K562 (cell line): ENCODE data around the gene CAPZB. TPM values are rescaled to one million over a fixed set of nuclear protein-coding genes. Genes with fewer than 3 reads are reported as not detected.

Source experiments
- ATF1 ChIP-seq, 2 experiments: fragments of 450-650 bp in 1 of 2; IDR thresholded peaks; 2 replicates each; pipeline ENCODE4 v1.6.1; 2016; ENCODE audit warnings: missing compliant biosample characterization in 1 of 2, missing genetic modification characterization in 1 of 2
- CLOCK ChIP-seq: fragments of 250-450 bp; sonication (Bioruptor Pico); IDR thresholded peaks from 2 replicates; pipeline ENCODE4 v1.4.0; 2020; ENCODE audit warnings: mild to moderate bottlenecking, moderate library complexity, borderline replicate concordance
- JUN ChIP-seq, 2 experiments: sonication (generic) in 1 of 2; formaldehyde crosslinking in 1 of 2; IDR thresholded peaks; 2 replicates each; pipeline versions ENCODE4 v1.6.1 to v1.8.0; 2012 to 2022; ENCODE audit warnings: borderline replicate concordance in 2 of 2, mild to moderate bottlenecking in 2 of 2, improper control_type of control experiment in 1 of 2, low read depth in 1 of 2, low read length in 1 of 2, missing genetic modification reagents in 1 of 2
- KDM1A ChIP-seq, 2 experiments: fragments of 450-650 bp; IDR thresholded peaks; 2 replicates each; pipeline ENCODE4 v1.6.1; 2016; ENCODE audit warnings: mild to moderate bottlenecking in 2 of 2
- MYC ChIP-seq, 2 experiments: fragments of 250-450 bp in 1 of 2; sonication (Bioruptor Pico) in 1 of 2; IDR thresholded peaks; 2 replicates each; pipeline versions ENCODE4 v1.5.1 to v1.6.1; 2012 to 2021; ENCODE audit warnings: low read depth in 2 of 2, borderline replicate concordance in 1 of 2, improper control_type of control experiment in 1 of 2, low read length in 1 of 2, mild to moderate bottlenecking in 1 of 2, moderate library complexity in 1 of 2
- NCOA1 ChIP-seq: fragments of 450-650 bp; IDR thresholded peaks from 2 replicates; pipeline ENCODE4 v1.6.1; 2016; ENCODE audit warnings: low read depth
- NFIC ChIP-seq: fragments of 450-650 bp; IDR thresholded peaks from 2 replicates; pipeline ENCODE4 v1.6.1; 2017; ENCODE audit warnings: mild to moderate bottlenecking, inconsistent platforms
- NFXL1 ChIP-seq: fragments of 450-650 bp; formaldehyde crosslinking; IDR thresholded peaks from 2 replicates; pipeline ENCODE4 v1.4.0; 2021; ENCODE audit warnings: mild to moderate bottlenecking
- POU5F1 ChIP-seq: fragments of 150-350 bp; IDR thresholded peaks from 2 replicates; pipeline ENCODE4 v1.6.1; 2014; ENCODE audit warnings: borderline replicate concordance, low read length, low read depth, mild to moderate bottlenecking; ENCODE audit not compliant: partially characterized antibody
- RBM17 ChIP-seq: fragments of 200-400 bp; formaldehyde crosslinking; IDR thresholded peaks from 2 replicates; pipeline ENCODE4 v1.6.1; 2017; ENCODE audit warnings: low read depth, mild to moderate bottlenecking, low read length, borderline replicate concordance
- RBM25 ChIP-seq: fragments of 200-400 bp; formaldehyde crosslinking; IDR thresholded peaks from 2 replicates; pipeline ENCODE4 v1.6.1; 2018; ENCODE audit warnings: low read length, low read depth, moderate library complexity; ENCODE audit not compliant: severe bottlenecking
- RBM39 ChIP-seq: fragments of 200-400 bp; formaldehyde crosslinking; optimal IDR thresholded peaks from 2 replicates; pipeline ENCODE3; 2018; ENCODE audit warnings: low read depth, low read length
- ZKSCAN1 ChIP-seq: fragments of 150-350 bp; IDR thresholded peaks from 2 replicates; pipeline ENCODE4 v1.6.1; 2016; ENCODE audit warnings: low read depth, low read length
- ZNF24 ChIP-seq: fragments of 450-650 bp; IDR thresholded peaks from 2 replicates; pipeline ENCODE4 v1.6.1; 2016
- ZNF274 ChIP-seq: IDR thresholded peaks from 2 replicates; pipeline ENCODE4 v1.6.1; 2011; ENCODE audit warnings: low read depth, mild to moderate bottlenecking, low read length, moderate library complexity, borderline replicate concordance
- ZNF583 ChIP-seq: fragments of 250-450 bp; sonication (Bioruptor Pico); IDR thresholded peaks from 2 replicates; pipeline ENCODE4 v1.4.0; 2020
- polyA plus RNA-seq, 8 experiments: library from polyadenylated mRNA; depleted of rRNA in 4 of 8; stranded (reverse) in 5 of 8; unstranded in 3 of 8; fragments of >200 nt; fragmentation: Nextera tagmentation in 2 of 8; fragmentation: Illumina TruSeq in 1 of 8; extraction: Ambion mirVana in 2 of 8; extraction: Trizol in 1 of 8; gene quantifications; 2 replicates each; pipeline versions ENCODE4 v1.2.1 to v1.2.3, GENCODE V29; 2011 to 2014; ENCODE audit warnings: inconsistent platforms in 1 of 8, missing spikeins in 1 of 8
- total RNA-seq, 7 experiments: library from RNA; depleted of rRNA in 6 of 7; stranded (reverse); fragments of >200 nt in 6 of 7; fragmentation: Illumina TruSeq in 2 of 7; extraction: Trizol in 2 of 7; gene quantifications; 2 replicates each; pipeline versions ENCODE4 v1.2.1 to v1.2.3, GENCODE V29; 2011 to 2021; ENCODE audit warnings: low replicate concordance in 1 of 7
- TF ChIP-seq, protein P1 (sequence below): sonication (generic); formaldehyde crosslinking; IDR thresholded peaks from 2 replicates; pipeline ENCODE4 v1.8.0; 2022; ENCODE audit warnings: mild to moderate bottlenecking, missing genetic modification reagents

The CAPZB gene
- total and polyA plus RNA-seq, 9 of the 15 experiments (the other 6 are each of a cell fraction or from before 2014, with no cell fraction given) = 57.6 to 297 (median 125) TPM

DNA sequence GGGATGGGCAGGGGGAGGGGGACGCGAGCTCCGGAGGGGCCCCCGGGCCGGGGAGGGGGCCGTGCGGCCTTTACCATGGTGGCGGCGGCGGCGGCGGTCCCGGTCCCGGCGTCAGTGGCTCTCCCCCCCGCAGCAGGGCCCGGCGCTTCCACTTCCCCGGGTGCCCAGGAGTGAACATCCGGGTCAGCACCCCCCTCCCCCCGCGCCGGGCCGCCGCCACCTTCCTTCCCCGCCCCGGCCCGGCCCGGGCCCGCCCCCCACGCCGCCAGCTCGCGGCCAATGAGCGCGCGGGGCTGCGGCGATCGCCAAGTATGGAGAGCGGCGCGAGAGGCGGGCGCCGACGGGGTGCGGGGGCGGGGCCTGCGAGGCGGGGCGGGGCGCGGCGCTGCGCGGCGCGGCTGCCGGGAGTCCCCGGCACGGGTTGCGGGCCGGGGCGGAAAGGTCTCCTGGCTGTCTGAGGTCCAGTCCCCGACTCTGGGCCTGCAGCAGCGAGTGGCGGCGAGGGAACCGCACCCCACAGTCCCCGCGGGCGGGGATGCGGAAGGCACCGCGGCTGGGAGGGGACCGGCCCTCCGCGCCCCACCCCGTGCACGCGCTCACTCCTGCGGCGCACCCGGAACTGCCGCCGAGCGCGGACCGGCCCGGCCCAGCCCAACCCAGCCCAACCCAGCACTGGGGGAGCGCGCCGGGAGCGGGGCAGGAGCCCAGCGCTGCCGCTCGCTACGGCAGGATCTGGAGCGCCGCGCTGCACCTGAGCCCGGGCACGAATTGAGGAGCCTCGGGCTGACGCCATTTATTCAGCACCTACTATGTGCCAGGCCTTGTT is at the start of gene CAPZB (continued):
- no peak for TF ChIP-seq CLOCK
- peak; percentile 55 for TF ChIP-seq RBM25
- peak; percentile 92 for TF ChIP-seq MYC (IDR thresholded peaks at IDR 0.05; ENCODE audit: low read depth, low read length)
- TF ChIP-seq MYC (CRISPR knock-in tag; IDR thresholded peaks at IDR 0.05; ENCODE audit: borderline replicate concordance, low read depth) = no peak
- no peak for TF ChIP-seq KDM1A (IDR thresholded peaks at IDR 0.05)
- peak; percentile 100 for TF ChIP-seq ZKSCAN1
- TF ChIP-seq POU5F1 = no peak
- no peak for TF ChIP-seq JUN (IDR thresholded peaks at IDR 0.05; ENCODE audit: borderline replicate concordance, low read depth, low read length)
- no peak for TF ChIP-seq JUN (CRISPR knock-in tag; IDR thresholded peaks at IDR 0.05; ENCODE audit: borderline replicate concordance)
- TF ChIP-seq ZNF274 = no peak
- TF ChIP-seq NFIC = no peak
- TF ChIP-seq ZNF583 = 0 out of 2 replicates have a peak, but pooled peaks have one; percentile 56
- no peak for TF ChIP-seq ZNF24
- no peak for TF ChIP-seq RBM39
- TF ChIP-seq, protein P1, sequence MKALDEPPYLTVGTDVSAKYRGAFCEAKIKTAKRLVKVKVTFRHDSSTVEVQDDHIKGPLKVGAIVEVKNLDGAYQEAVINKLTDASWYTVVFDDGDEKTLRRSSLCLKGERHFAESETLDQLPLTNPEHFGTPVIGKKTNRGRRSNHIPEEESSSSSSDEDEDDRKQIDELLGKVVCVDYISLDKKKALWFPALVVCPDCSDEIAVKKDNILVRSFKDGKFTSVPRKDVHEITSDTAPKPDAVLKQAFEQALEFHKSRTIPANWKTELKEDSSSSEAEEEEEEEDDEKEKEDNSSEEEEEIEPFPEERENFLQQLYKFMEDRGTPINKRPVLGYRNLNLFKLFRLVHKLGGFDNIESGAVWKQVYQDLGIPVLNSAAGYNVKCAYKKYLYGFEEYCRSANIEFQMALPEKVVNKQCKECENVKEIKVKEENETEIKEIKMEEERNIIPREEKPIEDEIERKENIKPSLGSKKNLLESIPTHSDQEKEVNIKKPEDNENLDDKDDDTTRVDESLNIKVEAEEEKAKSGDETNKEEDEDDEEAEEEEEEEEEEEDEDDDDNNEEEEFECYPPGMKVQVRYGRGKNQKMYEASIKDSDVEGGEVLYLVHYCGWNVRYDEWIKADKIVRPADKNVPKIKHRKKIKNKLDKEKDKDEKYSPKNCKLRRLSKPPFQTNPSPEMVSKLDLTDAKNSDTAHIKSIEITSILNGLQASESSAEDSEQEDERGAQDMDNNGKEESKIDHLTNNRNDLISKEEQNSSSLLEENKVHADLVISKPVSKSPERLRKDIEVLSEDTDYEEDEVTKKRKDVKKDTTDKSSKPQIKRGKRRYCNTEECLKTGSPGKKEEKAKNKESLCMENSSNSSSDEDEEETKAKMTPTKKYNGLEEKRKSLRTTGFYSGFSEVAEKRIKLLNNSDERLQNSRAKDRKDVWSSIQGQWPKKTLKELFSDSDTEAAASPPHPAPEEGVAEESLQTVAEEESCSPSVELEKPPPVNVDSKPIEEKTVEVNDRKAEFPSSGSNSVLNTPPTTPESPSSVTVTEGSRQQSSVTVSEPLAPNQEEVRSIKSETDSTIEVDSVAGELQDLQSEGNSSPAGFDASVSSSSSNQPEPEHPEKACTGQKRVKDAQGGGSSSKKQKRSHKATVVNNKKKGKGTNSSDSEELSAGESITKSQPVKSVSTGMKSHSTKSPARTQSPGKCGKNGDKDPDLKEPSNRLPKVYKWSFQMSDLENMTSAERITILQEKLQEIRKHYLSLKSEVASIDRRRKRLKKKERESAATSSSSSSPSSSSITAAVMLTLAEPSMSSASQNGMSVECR (CRISPR knock-in tag) = peak; percentile 94
- no peak for TF ChIP-seq ATF1 (CRISPR knock-in tag; IDR thresholded peaks at IDR 0.05)
- TF ChIP-seq ATF1 (tag; IDR thresholded peaks at IDR 0.05) = peak; percentile 50
- no peak for TF ChIP-seq NCOA1
- no peak for TF ChIP-seq RBM17
- TF ChIP-seq NFXL1 (CRISPR knock-in tag) = no peak
